ENCODE data around the gene PRKAG2. TPM values are rescaled to one million over a fixed set of nuclear protein-coding genes. Genes with fewer than 3 reads are reported as not detected.
"Not testable (repeated sequence)": the region's sequence is repeated elsewhere in the genome, so short reads cannot be mapped to it uniquely, and the experiment has no call there.

The PRKAG2 gene
- total RNA-seq, 1 experiment from 2014 or later: 22.1 TPM

DNA sequence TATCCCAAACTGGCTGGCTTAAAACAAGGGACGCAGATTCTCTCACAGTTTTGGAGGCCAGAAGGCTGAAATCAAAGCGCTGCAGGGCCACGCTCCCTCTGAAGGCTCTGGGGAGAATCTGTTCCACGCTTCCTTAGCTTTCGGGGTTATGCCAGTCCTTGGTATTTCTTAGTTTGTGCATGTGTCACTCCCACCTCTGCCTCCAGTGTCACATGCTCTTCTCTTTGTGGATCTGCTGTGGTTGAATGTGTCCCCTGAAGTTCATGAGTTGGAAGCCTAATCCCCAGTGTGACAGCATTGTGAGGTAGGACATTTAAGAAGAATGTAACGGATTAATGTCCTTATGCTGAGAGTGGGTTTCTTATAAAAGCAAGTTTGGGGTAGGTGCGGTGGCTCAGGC lies 327.8 kb downstream of the PRKAG2 start:
- no peak for DNase-seq (ENCODE audit: extremely low read depth, low read depth)

DNA sequence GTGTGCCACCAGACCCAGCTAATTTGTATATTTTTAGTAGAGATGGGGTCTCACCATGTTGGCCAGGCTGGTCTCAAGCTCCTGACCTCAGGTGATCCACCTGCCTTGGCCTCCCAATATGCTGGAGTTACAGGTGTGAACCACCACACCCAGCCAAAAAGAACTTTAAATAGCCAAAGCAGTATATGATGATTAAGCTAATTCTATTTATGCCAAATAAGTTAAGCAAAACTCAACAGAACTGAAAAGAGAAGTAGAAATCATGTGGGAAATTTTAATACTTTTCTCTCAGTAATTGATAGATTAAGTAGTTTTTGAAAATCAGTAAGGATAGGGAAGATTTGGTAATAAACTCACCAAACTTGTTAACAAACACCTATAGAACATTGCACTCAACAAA lies 332.7 kb downstream of the PRKAG2 start:
- DNase-seq (ENCODE audit: extremely low read depth, low read depth): no peak

GRCh38 chr7:151542606-151543130 lies 334.2 kb downstream of the PRKAG2 start:
- no peak for DNase-seq (ENCODE audit: extremely low read depth, low read depth)

DNA sequence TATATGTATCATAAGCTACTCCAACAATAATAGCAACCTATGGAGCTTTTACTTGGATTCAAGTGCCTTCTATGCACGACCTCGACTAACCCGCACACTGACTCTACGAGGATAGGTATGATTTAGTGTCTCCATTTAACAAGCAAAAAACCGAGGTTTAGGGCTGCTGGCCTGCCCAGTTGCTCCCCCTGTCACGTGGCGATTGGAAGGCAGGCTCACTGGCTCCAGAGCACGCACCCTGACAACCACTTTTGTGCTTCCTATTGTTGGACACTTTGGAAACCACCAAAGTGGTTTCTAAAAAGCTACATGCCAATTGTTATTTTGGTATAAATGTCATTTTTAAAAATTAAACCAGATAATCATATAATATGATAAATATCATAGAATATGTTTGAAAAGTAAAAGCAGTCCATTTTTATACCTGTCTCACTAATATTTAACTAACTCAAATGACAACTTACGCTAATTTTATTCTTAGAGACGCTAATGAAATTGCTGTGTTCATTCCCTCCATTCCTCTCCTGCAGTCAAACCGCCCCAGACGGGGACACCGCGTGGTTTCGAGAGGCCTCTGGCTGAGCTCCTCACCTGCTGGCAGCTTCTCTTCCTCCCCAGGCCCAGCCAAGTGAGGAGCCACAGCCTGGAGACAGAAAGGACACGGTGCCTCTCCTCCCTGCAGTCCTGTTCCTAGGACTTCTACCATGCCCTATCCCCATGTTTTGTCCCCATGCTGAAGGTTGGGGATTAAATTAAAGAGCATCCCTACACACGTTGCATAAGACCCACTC lies 335.0 kb downstream of the PRKAG2 start:
- DNase-seq (ENCODE audit: extremely low read depth, low read depth): no peak

DNA sequence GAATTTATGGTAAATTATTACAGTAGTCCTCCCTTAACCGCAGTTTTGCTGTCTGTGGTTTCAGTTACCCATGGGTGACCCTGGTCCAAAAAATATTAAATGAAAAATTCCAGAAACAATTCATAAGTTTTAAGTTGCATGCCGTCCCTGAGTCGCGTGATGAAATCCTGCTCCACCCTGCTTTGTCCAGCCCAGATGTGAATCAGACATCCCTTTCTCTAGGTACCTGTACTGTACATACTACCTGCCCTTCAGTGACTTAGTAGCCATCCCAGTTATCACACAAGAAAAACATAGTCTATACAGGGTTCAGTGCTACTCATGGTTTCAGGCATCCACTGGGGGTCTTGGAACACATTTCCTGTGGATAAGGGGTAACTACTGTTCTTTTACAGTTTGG lies 336.8 kb downstream of the PRKAG2 start:
- DNase-seq (ENCODE audit: extremely low read depth, low read depth): no peak

GRCh38 chr7:151539088-151539671 lies 337.7 kb downstream of the PRKAG2 start:
- DNase-seq (ENCODE audit: extremely low read depth, low read depth): no peak

DNA sequence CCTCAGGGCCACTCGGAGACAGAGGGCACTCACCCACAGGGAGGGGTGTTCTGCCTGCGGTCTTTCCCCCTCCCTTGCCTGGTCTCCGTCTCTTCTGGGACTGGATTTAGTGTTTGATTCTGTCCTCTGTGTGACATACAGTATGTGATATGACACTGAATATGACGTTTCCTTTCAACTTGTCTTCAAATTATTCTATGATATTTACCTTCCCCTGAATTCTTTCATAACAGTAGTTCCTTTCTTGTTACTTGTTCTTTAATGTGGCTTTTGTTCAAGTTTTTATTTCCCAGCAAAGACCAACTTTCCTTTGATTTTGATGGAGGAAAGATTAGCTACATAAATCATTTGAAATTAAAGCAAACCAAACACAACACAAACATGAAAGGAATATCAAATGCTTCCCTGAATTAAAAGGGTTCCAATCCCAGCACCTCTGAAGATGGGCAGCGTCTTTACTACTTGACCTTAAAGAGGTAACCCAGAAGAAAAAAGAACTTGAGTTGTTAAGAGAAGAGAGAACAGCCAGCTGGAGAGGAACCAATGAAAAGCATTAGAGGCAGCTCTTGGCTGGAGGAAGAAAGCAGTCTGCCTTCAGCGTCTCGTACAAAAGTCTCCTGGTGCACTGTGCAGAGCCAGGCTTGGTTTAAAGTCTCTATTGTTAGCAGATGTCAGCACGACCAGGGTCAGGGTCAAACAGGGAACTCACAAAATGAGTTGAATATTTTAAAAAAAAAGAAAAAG lies 338.9 kb downstream of the PRKAG2 start:
- no peak for DNase-seq (ENCODE audit: extremely low read depth, low read depth)

DNA sequence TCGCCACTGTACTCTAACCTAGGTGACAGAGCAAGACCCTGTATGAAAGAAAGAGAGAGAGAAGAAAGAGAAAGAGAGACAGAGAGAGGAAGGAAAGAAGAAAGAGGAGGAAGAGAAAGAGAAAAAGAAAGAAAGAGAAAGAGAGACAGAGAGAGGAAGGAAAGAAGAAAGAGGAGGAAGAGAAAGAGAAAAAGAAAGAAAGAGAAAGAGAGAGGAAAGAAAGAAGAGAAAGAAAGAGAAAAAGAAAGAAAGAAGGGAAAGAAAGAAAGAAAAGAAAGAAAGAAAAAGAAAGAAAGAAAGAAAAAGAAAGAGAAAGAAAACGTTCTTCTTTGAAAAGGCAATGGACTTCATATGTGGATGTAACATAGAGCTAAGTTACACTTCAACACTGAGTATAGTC lies 340.7 kb downstream of the PRKAG2 start:
- not testable (repeated sequence) for DNase-seq (ENCODE audit: extremely low read depth, low read depth)

GRCh38 chr7:151529842-151530241 lies 347.1 kb downstream of the PRKAG2 start:
- DNase-seq (ENCODE audit: extremely low read depth, low read depth): no peak

DNA sequence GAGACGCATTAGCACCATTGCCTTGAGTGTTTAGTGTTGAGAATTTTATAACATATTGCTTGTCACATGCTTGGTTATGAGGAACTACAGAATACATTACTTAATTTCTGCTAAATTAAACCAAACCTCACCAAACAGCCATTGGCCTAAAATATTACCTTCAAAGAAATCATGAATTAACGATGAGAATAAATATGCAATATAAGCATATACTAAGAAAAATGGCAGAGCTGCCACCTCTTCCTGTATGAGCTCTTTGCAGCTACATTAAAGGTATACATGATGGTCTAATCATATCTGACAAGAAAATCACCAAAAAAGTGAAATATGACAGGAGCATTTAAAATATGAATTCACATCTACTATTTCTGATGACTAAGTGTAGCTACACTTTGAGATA lies 352.1 kb downstream of the PRKAG2 start:
- no peak for DNase-seq (ENCODE audit: extremely low read depth, low read depth)

DNA sequence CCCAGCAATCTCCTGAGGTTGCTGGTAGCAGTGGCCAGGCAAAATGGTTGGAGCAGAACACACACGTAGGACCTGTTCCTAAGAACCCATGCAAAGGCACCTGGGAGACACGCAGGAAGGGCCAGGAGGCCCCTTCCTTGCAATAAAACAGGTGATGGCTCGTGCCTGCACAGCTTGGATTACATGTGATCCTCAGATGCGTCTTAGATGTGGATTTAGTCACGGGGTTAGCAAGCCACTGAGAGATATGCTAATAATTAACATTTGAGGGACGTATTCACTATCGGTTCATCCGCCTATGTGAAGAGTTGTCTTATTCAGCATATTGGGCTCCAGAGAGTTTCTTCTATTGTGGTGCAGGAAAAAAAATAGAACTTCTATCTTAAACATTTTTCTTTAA lies 352.6 kb downstream of the PRKAG2 start:
- no peak for DNase-seq (ENCODE audit: extremely low read depth, low read depth)

DNA sequence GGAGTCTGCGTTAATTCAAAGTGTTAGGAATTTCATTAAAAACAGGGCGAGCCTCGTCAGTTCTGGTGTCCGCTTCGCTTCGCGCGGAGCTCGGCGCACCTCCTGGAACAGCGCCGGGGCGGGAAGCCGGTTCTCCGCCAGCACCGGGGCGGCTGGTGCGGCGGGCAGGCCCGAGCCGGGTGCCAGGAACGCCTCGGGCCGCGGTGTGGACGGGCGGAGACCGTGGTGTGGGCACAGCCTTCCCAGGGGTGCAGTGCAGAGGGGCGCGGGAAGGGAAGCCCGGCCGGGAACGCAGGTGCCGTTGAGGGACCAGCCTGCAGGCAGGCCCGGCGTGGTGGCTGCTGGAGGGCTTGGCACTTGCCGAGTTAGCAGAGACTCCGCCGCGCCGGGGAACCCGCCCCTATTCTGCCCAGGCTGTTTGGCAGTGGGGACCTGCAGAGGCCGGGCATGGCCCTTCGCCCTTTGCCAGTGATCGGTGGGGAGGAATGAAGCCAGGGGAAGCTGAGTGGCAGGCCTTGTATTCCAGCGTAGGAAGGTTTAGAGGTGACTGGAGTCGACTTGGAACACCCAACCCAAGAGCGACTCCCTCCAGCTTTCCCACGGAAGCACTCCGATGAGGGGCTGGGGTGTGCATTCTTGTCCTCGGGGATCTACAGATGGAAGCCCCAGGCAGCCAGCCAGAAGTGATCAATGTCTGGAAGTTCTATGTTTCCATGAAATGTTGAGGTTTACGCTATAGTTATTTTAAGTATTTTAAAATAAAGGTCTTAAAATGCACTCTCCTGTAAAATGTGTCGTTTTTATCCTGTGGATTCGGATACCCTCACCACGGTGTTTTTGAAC lies 356.3 kb downstream of the PRKAG2 start:
- no peak for DNase-seq (ENCODE audit: extremely low read depth, low read depth)

GRCh38 chr7:151519765-151520418 lies 357.0 kb downstream of the PRKAG2 start, which contains the start of gene RHEB:
TSS of gene RHEB (minus strand) at chr7:151519895. CDS start at chr7:151519511, 384 bp downstream.
- peak; percentile 99 for DNase-seq (ENCODE audit: extremely low read depth, low read depth)

GRCh38 chr7:151518947-151519764 lies 357.8 kb downstream of the PRKAG2 start:
- not testable (repeated sequence) for DNase-seq (ENCODE audit: extremely low read depth, low read depth)

DNA sequence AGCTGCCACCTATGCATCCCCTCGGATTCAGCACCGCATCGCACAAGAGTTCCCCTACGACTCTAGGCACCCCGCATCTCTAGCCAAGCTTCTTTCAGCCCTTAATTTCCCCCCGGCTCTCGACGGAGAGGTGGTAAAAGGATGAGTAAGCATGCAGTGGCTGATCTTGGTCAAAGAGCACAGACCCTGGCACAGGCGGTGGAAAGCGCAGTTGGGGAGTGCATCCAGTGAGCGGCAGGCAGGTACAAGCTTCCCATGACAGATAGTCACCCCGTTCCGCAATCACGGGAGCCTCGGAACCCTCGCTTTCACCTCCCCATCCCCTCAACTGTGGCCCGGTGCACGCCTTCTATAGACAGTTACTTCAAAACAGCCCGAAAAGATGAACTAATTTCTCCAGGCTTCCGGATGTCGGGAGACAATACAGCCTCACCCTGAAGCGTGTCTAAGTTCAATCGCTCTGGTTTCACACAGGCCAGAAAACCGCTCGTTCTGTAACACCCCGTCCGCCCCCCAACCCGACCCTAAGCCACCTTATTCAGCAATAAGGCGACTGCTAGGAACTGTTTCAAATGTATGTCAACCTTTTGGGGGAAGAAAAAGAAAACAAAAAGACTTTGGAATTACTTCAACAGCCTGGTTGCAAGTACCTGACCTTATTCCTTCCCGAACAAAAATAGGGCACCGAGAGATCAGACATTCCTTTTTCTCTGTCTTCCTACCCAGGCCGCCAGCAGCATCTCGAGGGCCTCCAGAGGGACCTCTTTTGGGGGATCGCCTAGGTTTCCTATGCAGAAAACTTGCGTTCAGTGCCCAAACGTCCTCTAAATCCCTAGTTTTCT lies 358.6 kb downstream of the PRKAG2 start:
- peak; percentile 41 for DNase-seq (ENCODE audit: extremely low read depth, low read depth)

DNA sequence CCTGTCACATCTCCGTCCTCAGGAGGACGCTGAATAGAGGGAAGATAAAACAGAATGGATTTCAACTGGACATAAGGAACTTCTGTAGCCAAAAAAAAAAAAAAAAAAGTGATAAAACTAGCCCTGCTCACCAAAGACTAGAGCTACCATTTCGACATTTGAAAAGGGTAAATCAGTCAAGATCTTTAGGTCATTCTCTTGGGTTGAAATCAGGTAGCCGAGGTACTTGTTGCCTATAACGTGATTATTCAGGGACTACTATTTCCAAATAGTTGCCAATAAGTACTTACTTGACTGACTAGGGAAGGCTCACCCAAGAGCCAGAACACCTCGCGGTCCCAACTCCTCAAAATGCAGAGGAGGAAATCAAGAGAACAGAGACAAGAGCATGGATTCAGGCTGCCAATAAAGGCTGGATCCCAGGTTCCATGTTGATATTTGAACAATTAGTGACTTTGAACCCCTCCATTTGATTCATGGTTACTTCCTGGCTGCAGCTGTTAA lies 359.3 kb downstream of the PRKAG2 start:
- DNase-seq (ENCODE audit: extremely low read depth, low read depth): no peak

DNA sequence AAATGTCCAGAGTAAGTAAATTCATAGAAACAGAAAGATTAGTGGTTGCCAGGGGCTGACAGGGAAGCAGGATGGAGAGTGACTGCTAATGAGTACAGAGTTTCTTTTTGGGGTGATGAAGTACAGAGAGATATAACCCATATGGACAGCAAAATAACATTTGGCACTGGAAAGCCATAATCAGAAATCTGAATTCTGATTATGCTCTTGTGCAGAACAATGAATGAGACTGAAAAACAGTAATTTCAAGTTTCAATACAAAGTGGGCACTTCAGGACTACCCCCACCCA lies 361.7 kb downstream of the PRKAG2 start:
- DNase-seq (ENCODE audit: extremely low read depth, low read depth): no peak
